Forelimb muscle (tissue), 1 donor: ENCODE data around the gene GNAS-AS1. TPM values are rescaled to one million over a fixed set of nuclear protein-coding genes. Genes with fewer than 3 reads are reported as not detected.

ENCODE experiments used
- DNase-seq: peaks from one replicate; pipeline ENCODE4 v3.0.0-alpha.2; 2013; ENCODE audit warnings: low read depth
- polyA plus RNA-seq: library from polyadenylated mRNA; unstranded; fragments of 120-200 nt; gene quantifications from one replicate; pipeline ENCODE4 v1.2.1, GENCODE V29; 2013; ENCODE audit not compliant: insufficient read length

GNAS-AS1 gene
- polyA plus RNA-seq, 1 donor, result 2.8 TPM

GRCh38 chr20:58886546-58886945, 35.8 kb upstream of the GNAS-AS1 start:
- no peak for DNase-seq

- no peak for DNase-seq
Measured at GRCh38 chr20:58884966-58885365, 34.3 kb upstream of the GNAS-AS1 start.

- no peak for DNase-seq
Measured at GRCh38 chr20:58883241-58883691, 32.6 kb upstream of the GNAS-AS1 start.

GRCh38 chr20:58882704-58883089, 32.0 kb upstream of the GNAS-AS1 start:
- DNase-seq, result no peak

DNA sequence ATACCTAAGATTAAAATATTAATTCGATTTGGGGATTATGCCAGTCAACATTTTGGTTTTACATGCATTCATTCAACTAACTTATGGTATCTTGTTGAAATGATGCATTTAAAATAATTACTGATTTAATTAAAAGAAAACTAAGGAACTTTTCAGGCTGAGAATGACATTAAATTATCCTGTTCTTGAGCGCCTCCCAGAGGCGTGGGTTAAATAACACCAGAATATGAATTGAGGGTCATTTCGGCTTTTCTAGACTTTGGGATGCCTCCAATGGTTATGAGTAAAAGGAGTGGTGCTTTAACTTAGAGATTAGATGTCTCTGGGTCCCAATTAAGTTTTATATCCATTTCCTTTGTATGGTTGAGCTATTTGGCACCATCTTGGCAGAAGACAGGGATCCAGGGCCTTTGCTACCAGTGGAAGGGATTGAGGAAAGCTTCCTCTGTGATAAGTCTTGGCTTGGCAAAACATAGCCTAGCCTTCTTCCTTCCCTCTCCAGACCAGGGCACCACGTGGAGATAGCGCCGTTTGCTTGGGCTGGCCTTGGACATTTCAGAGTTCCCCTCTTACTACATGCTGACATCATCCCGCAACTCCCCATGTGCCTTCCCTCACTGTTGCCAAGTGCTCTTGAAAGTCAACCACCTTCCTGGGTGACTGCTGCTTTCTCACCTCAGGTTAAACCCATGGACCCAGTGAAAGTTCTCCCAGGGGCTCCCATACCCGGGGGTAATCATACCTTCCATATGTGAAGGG, 30.5 kb upstream of the GNAS-AS1 start:
- no peak for DNase-seq

- no peak for DNase-seq
Measured at GRCh38 chr20:58880441-58880840, 29.7 kb upstream of the GNAS-AS1 start.

DNA sequence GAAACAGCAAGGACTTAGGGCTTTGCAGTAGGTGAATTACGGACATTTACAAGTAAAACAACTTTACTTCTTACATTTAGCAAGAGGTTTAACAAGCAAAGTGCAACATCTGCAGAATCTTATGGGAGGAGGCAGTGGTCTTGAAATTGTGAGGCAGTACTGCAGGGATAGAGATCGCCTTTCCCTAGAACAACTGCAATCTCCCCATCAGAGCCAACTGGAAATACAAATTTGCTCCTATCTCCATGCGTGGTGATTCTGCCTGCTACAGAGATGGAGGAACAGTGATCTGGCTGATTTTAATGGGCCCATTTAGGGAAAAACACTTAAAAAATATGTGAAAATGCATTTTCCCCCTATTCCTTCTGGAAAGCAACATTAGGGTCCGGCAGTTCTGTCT, 27.7 kb upstream of the GNAS-AS1 start:
- no peak for DNase-seq

GRCh38 chr20:58877976-58878360, 27.3 kb upstream of the GNAS-AS1 start:
- DNase-seq, result no peak

DNA sequence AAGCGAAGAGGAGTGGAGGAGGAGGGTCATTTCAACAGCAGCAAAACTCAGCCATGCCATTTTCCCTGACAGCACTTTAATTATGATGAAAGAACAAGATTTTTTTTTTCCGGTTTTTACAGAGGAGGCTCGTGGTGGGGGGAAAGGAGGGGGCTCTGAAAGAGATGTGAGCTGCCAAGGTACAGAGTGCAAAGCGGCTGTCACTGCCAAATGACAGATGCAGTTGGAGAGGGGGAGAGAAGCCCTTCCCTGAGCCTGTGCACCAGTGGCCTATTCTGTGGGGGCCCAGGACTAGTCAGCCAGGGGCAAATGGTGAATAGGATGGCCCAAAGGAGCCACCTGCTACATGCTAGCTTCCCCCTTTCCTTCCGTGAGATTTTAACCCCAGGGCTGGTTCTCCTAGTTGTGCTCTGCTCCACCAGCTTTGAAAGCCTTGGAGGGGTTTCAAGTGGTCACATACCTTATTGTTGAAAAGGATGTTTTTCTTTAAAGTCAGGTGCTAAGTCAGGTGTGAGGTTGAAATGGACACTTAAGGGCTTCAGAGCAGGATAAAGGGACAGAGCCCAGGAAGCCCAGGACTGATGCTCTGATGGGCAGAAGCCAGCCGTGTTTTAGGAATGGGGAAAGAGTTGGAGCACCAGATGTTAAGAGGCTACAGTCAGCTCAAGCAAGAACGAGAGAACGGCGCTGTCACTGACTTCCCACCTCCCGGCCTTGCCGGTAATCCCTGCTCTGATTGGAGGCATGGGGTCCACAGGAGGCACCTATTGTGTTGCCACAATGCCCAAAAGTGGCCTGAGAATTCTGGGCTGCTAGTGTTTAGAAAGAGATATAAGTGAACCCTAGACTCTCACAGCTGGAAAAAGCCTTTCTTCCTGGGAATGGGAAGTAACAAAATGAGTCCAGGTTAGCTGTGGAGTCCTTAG, 26.6 kb upstream of the GNAS-AS1 start:
- DNase-seq, result no peak

- DNase-seq, result no peak
Measured at GRCh38 chr20:58876437-58876836, 25.7 kb upstream of the GNAS-AS1 start.

DNA sequence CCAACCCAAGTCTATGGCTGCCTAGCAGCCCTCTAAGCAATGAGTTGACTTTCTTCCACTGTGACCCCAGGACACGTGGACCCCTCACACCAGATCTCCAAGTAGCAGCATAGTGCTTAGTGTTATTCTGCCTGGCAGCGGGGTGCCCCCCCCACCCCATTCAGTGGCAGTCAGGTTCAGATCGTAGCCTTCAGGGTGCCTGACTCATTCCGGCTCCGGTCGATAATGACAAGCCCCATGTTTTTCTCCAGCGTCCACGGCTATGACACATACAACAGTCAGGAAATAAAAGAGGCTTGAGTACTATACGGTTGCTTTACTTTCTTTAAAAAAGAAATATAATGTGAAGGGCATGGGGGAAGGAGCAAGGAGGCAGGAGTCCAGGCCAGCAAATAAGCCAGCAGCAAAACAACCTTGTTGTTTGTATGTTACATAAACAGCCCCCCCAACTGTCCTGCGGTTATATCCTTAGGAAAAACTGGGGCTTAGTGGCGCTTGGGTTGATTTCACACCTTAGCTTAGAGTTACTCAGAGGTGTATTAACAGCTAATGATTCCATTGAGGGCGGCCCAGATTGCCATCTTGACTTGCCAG, 24.9 kb upstream of the GNAS-AS1 start:
- DNase-seq, result no peak

- DNase-seq, result no peak
Measured at GRCh38 chr20:58875111-58875510, 24.4 kb upstream of the GNAS-AS1 start.

DNA sequence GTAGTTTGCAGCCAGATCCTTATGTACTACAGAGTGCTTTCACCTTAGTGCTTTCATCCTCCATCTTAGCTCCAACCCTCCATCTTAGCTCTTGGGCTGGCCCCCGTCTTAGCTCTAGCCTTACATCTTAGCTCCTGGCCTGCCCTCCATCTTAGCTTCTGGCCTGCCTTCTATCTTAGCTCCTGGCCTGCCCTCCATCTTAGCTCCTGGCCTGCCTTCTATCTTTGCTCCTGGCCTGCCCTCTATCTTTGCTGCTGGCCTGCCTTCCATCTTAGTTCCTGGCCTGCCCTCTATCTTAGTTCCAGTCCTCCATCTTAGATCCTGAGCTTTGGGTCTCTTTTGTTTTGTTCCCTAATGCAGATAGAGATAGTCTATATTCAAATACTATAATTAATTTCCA, 23.8 kb upstream of the GNAS-AS1 start:
- DNase-seq, result no peak

- DNase-seq, result no peak
Measured at GRCh38 chr20:58871533-58872102, 20.9 kb upstream of the GNAS-AS1 start.

GRCh38 chr20:58870293-58871014, 19.8 kb upstream of the GNAS-AS1 start:
- no peak for DNase-seq

GRCh38 chr20:58869662-58870227, 19.0 kb upstream of the GNAS-AS1 start:
- no peak for DNase-seq

- no peak for DNase-seq
Measured at GRCh38 chr20:58868795-58869194, 18.1 kb upstream of the GNAS-AS1 start.

DNA sequence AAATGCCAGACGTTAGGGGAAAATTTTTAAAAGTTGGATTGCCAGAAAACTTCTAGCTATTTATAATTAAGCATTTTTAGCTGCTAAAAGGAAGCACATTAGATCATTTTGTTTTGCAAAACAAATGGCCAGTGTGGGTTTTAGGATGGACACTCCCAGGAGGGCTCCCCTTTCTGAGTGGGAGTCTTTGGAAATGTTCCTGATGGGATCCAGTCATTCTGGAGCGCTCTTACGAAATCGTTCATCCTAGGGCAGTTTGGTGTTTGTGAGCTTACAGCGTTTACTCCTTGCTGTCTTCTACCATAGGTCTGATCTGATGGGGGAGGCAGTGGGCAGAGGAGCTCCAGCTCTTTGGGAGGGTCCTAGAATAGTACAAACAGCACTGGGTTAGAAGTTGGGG, 16.5 kb upstream of the GNAS-AS1 start:
- DNase-seq, result no peak

- no peak for DNase-seq
Measured at GRCh38 chr20:58865843-58866242, 15.1 kb upstream of the GNAS-AS1 start.

- DNase-seq, result no peak
Measured at GRCh38 chr20:58864346-58864745, 13.6 kb upstream of the GNAS-AS1 start.
